HepG2 (cell line): ENCODE data around the gene CCDC177.

ENCODE experiments used
- JUND ChIP-seq: sonication (generic); formaldehyde crosslinking; IDR thresholded peaks from 2 replicates; pipeline ENCODE4 v1.8.0; 2022; ENCODE audit warnings: mild to moderate bottlenecking, missing genetic modification reagents
- USF2 ChIP-seq, 2 experiments: sonication (generic) in 1 of 2; formaldehyde crosslinking in 1 of 2; IDR thresholded peaks; 2 replicates each; pipeline versions ENCODE4 v1.5.1 to v1.6.1; 2011 to 2020; ENCODE audit warnings: borderline replicate concordance in 1 of 2, low read depth in 1 of 2, low read length in 1 of 2, mild to moderate bottlenecking in 1 of 2, missing genetic modification reagents in 1 of 2, moderate library complexity in 1 of 2

GRCh38 chr14:69610874-69611171 lies 36.2 kb upstream of the CCDC177 start:
- no peak for TF ChIP-seq USF2 (IDR thresholded peaks at IDR 0.05; ENCODE audit: low read depth, low read length)
- no peak for TF ChIP-seq USF2 (CRISPR knock-in tag; IDR thresholded peaks at IDR 0.05; ENCODE audit: borderline replicate concordance)
- TF ChIP-seq JUND = no peak
